Measurements from ENCODE around the gene RSPO4.

RSPO4 gene

DNA sequence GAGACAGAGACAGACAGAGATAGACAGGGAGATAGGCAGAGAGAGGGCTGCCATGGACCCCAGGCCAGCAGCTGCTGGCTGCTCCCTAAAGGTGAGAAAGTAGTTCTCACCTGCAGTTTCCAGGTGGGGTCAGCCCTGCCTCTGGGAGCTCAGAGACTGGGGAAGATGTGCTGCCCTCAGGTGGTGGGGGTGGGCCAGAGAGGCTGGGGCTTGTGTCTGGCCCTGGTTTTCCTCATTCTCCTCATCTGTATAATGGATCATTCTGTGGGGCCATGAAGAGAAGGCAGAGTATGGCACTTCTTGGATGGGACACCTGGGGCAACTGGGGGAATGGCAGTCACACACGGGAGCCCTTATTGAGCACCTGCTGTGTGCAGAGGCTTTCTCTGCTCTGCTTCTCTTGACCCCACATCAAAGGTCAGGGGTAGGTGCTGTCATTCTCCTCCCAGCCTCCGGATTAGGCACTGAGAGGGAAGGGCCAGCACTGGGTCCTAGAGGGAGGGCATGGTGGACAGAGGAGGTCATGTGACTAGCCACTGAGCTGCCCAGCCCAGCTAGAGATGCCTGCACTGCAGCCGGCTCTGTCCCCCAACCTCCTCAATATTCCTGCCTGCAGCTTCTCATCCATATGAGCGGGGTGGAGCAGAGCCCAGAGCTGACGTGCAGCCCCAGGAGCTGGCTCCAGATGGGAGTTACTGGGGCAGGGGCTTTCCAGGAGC lies 90.1 kb downstream of the RSPO4 start:
- ATAC-seq (ENCODE audit: insufficient read depth, low read depth) = no peak

DNA sequence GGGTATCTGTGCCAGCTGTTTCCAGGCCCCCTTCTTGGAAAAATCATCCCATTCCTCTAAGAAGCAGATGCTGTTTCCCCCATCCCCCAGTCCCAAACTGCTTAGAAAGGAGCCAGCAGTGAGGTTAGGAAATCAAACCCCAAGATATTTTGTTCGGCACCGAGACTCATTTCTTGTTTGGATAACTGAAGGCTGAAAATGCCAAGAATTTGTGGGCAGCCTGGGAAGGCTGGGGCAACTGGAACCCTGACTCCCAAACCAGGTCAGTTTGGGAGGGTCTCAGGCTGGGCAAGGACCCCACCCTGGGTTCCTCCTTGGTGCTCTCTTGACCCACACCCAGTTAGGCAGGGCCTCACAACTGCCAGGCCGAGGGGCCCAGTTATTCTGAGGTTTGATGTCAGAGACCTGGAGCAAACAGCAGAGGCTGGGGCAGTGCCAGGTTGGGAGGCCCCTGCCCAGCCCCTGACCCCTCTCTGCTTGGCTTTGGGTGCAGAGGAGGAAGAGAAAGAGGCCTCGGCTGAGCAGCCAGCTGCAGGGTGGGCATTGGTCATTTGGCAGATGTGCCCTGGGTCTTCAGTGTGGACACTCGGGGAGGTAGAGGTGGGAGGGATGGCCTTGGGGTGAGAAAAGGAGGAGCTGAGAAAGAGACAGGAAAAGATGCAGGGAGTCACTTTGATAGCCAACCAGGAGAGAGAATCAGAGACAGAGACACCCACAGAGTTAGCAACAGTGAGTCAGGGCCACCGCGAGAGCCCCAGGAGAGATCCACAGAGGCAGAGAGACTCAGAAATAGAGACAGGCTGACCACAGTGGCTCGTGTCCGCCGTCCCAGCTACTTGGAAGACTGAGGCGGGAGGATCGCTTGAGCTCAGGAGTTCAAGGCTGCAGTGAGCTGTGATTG lies 91.0 kb downstream of the RSPO4 start:
- no peak overlapping the region for H3K4me2 ChIP-seq (ENCODE audit: insufficient read depth, low read length)
- no peak overlapping the region for H3K9ac ChIP-seq (ENCODE audit: low read depth, low read length)
- no peaks in the 10 kb centered on the region for H3K36me3 ChIP-seq (ENCODE audit: insufficient read depth, low read length)
- H3K27ac ChIP-seq (ENCODE audit: low read length) = no peak overlapping the region
- no peaks in the 10 kb centered on the region for H3K4me1 ChIP-seq (ENCODE audit: insufficient read depth, low read length)
- TF ChIP-seq EZH2 (IDR thresholded peaks at IDR 0.05; ENCODE audit: borderline replicate concordance, low read depth, low read length, severe bottlenecking) = no peak
- TF ChIP-seq, protein P1, sequence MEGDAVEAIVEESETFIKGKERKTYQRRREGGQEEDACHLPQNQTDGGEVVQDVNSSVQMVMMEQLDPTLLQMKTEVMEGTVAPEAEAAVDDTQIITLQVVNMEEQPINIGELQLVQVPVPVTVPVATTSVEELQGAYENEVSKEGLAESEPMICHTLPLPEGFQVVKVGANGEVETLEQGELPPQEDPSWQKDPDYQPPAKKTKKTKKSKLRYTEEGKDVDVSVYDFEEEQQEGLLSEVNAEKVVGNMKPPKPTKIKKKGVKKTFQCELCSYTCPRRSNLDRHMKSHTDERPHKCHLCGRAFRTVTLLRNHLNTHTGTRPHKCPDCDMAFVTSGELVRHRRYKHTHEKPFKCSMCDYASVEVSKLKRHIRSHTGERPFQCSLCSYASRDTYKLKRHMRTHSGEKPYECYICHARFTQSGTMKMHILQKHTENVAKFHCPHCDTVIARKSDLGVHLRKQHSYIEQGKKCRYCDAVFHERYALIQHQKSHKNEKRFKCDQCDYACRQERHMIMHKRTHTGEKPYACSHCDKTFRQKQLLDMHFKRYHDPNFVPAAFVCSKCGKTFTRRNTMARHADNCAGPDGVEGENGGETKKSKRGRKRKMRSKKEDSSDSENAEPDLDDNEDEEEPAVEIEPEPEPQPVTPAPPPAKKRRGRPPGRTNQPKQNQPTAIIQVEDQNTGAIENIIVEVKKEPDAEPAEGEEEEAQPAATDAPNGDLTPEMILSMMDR (IDR thresholded peaks at IDR 0.05; ENCODE audit: borderline replicate concordance, extremely low read depth, low read length, poor library complexity, severe bottlenecking) = no peak
- H2AFZ ChIP-seq (ENCODE audit: low read depth, low read length) = no peak overlapping the region
- no peak overlapping the region for H3K4me3 ChIP-seq (ENCODE audit: low read depth in 1 of 2, low read length in 2 of 2)
- H4K20me1 ChIP-seq (ENCODE audit: insufficient read depth, low read length) = peaks cover 7% of the 10 kb centered on the region
- no peaks in the 10 kb centered on the region for H3K9me3 ChIP-seq (ENCODE audit: insufficient read depth, low read length, severe bottlenecking)
- DNase-seq (no peak), ATAC-seq (ENCODE audit: insufficient read depth, low read depth) (no peak)
- peaks cover 24% of the 10 kb centered on the region for H3K27me3 ChIP-seq (ENCODE audit: insufficient read depth, low read length, poor library complexity)
- no peaks in the 10 kb centered on the region for H3K79me2 ChIP-seq (ENCODE audit: insufficient read depth, low read length)

More for the DNA sequence above, 90.1 kb downstream of the RSPO4 start:
- H3K4me2 ChIP-seq (ENCODE audit: insufficient read depth, low read length) = no peak overlapping the region
- H4K20me1 ChIP-seq (ENCODE audit: insufficient read depth, low read length) = peaks cover 8% of the 10 kb centered on the region
- H3K36me3 ChIP-seq (ENCODE audit: insufficient read depth, low read length) = no peaks in the 10 kb centered on the region
- no peak for DNase-seq
- H3K4me1 ChIP-seq (ENCODE audit: insufficient read depth, low read length) = no peaks in the 10 kb centered on the region
- H3K27ac ChIP-seq (ENCODE audit: low read length) = no peak overlapping the region
- no peak overlapping the region for H2AFZ ChIP-seq (ENCODE audit: low read depth, low read length)
- no peaks in the 10 kb centered on the region for H3K79me2 ChIP-seq (ENCODE audit: insufficient read depth, low read length)
- no peak overlapping the region for H3K4me3 ChIP-seq (ENCODE audit: low read depth in 1 of 2, low read length in 2 of 2)
- no peaks in the 10 kb centered on the region for H3K9me3 ChIP-seq (ENCODE audit: insufficient read depth, low read length, severe bottlenecking)
- no peak overlapping the region for H3K9ac ChIP-seq (ENCODE audit: low read depth, low read length)
- no peak for TF ChIP-seq EZH2 (IDR thresholded peaks at IDR 0.05; ENCODE audit: borderline replicate concordance, low read depth, low read length, severe bottlenecking)
- TF ChIP-seq, protein P1 (IDR thresholded peaks at IDR 0.05; ENCODE audit: borderline replicate concordance, extremely low read depth, low read length, poor library complexity, severe bottlenecking) = no peak
- peaks cover 24% of the 10 kb centered on the region for H3K27me3 ChIP-seq (ENCODE audit: insufficient read depth, low read length, poor library complexity)

DNA sequence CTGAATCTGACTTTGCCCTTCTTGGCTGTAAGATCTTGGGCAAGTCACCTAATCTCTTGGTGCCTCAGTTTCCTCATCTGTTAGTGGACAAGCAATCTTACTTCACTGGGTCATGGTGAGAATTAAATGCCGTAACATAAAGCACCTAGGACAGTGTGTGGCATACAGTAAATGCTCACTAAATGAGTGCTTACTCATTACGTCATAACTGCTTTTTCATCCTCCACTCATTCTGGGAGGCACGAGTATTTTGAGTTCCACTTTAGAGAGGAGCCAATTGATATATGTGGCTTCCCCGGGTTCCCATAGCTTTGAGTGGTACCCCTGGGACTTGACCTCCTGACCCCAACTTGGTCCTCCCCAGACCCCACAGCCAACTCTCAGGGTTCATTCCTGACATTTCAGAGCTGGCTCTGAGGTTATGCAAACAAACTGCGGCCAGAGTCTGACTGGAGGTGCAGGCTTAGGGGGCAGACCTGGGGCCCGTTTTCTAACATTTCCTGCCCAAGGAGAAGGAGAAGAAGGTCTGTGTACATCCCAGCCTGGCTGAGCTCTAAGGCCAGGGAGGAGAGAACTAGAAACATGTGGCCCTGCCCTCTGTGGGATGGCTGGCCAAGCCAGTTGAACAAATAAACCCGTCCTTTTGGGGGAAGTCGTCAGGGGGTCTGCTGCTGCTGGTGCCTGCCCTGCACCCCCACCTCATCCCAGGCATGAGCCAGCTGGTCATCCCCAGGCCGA lies 91.8 kb downstream of the RSPO4 start:
- ATAC-seq (ENCODE audit: insufficient read depth, low read depth) (no peak), DNase-seq (no peak)
- Histone ChIP-seq H3K79me2 (ENCODE audit: insufficient read depth, low read length) (no peaks in the 10 kb centered on the region), H3K9ac (ENCODE audit: low read depth, low read length) (no peak overlapping the region), H3K36me3 (ENCODE audit: insufficient read depth, low read length) (no peaks in the 10 kb centered on the region), H4K20me1 (ENCODE audit: insufficient read depth, low read length) (peaks cover 4% of the 10 kb centered on the region), H3K27me3 (ENCODE audit: insufficient read depth, low read length, poor library complexity) (peaks cover 20% of the 10 kb centered on the region), H2AFZ (ENCODE audit: low read depth, low read length) (no peak overlapping the region), H3K4me2 (ENCODE audit: insufficient read depth, low read length) (no peak overlapping the region), H3K4me1 (ENCODE audit: insufficient read depth, low read length) (no peaks in the 10 kb centered on the region), H3K27ac (ENCODE audit: low read length) (no peak overlapping the region), H3K4me3 (ENCODE audit: low read depth in 1 of 2, low read length in 2 of 2) (no peak overlapping the region), H3K9me3 (ENCODE audit: insufficient read depth, low read length, severe bottlenecking) (no peaks in the 10 kb centered on the region)
- TF ChIP-seq, protein P1 (IDR thresholded peaks at IDR 0.05; ENCODE audit: borderline replicate concordance, extremely low read depth, low read length, poor library complexity, severe bottlenecking) = no peak
- TF ChIP-seq EZH2 (IDR thresholded peaks at IDR 0.05; ENCODE audit: borderline replicate concordance, low read depth, low read length, severe bottlenecking) = no peak

Data from DND-41 (cell line).